Measurements from ENCODE around the gene CAMKK2. TPM values are rescaled to one million over a fixed set of nuclear protein-coding genes. Genes with fewer than 3 reads are reported as not detected.

CAMKK2 gene
- total RNA-seq, 1 donor from 2014 or later, result 13.3 TPM

GRCh38 chr12:121295746-121296617 is 527 bp downstream of the CAMKK2 start:
- Histone ChIP-seq H3K4me3 (peak overlapping the region; percentile 96), H3K36me3 (peaks cover 11% of the 10 kb centered on the region), H3K27me3 (ENCODE audit: low read depth) (no peaks in the 10 kb centered on the region), H3K9me3 (replicated peaks) (no peaks in the 10 kb centered on the region), H3K4me1 (peaks cover 46% of the 10 kb centered on the region), H3K27ac (replicated peaks) (peak overlapping the region; percentile 96)
- intact Hi-C loops (cut with micrococcal nuclease), result no loop called here
- TF ChIP-seq, protein P1, sequence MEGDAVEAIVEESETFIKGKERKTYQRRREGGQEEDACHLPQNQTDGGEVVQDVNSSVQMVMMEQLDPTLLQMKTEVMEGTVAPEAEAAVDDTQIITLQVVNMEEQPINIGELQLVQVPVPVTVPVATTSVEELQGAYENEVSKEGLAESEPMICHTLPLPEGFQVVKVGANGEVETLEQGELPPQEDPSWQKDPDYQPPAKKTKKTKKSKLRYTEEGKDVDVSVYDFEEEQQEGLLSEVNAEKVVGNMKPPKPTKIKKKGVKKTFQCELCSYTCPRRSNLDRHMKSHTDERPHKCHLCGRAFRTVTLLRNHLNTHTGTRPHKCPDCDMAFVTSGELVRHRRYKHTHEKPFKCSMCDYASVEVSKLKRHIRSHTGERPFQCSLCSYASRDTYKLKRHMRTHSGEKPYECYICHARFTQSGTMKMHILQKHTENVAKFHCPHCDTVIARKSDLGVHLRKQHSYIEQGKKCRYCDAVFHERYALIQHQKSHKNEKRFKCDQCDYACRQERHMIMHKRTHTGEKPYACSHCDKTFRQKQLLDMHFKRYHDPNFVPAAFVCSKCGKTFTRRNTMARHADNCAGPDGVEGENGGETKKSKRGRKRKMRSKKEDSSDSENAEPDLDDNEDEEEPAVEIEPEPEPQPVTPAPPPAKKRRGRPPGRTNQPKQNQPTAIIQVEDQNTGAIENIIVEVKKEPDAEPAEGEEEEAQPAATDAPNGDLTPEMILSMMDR (IDR thresholded peaks at IDR 0.05; ENCODE audit: borderline replicate concordance), result no peak
- peak; percentile 41 for DNase-seq

DNA sequence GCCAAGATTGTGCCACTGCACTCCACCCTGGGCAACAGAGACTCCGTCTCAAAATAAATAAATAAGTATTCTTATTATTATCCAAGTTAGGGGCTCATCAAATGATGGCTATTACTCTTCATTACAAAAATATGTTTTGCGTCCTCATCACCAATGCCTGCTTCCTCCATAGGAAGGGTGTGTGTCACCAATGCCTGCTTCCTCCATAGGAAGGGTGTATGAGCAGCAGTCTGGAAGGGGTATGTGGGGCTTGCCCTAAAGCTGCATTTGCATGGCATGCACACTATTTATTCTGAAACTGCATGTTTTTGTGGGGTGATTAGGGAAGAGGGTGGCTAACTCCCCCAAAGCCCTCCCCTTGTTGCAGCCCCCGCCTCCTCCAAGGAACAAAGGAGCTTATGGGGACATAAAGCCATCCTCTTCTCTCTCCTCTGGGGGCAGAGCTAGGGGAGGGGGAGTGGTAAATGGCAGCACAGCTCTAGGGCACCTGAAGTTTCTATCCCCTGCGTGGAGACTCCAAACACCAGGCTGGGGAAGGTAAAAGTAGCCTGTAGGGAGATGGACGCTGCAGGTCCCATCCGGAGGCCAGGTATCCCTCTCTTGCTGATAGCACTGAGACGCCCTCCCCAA is 1.3 kb downstream of the CAMKK2 start:
- DNase-seq, result no peak
- TF ChIP-seq, protein P1 (IDR thresholded peaks at IDR 0.05; ENCODE audit: borderline replicate concordance), result no peak
- H3K9me3 ChIP-seq (replicated peaks), result no peaks in the 10 kb centered on the region
- H3K27me3 ChIP-seq (ENCODE audit: low read depth), result no peaks in the 10 kb centered on the region
- H3K27ac ChIP-seq (replicated peaks), result peak overlapping the region; percentile 96
- intact Hi-C loops (cut with micrococcal nuclease), result no loop called here
- H3K4me3 ChIP-seq, result peak overlapping the region; percentile 96
- peaks cover 48% of the 10 kb centered on the region for H3K4me1 ChIP-seq
- H3K36me3 ChIP-seq, result peaks cover 11% of the 10 kb centered on the region

DNA sequence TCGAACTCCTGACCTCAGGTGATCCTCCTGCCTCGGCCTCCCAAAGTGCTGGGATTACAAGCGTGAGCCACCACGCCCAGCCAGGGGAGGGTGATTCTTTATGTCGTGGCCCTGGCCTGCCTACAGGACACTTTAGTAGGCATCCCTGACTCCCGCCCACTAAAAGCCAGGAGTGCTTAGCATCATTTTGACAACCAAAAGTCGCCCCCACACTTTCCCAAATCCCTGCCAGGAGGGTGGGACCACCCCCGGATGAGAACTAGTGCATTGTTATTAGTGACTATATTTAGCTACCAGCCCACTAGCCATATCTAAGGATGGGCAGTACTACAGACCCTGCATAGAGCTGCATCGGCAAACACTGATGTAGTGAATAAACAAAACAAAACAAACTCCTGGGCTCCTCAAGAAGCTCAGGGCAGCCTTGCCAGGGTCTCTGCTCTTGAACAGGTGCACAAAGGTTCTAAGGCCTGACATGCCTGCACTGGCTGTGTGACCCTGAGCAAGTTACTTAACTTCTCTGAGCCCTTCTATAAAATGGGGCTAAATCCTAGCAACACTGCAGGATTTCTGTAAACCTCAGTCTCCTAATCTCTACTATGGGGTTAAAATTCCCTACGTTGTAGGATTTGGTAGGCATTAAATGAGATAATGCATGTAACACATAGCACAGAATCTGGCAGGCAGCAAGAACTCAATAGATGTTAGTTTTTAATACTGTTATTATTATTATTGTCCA is 2.2 kb downstream of the CAMKK2 start:
- Histone ChIP-seq H3K36me3 (peaks cover 11% of the 10 kb centered on the region), H3K9me3 (replicated peaks) (no peaks in the 10 kb centered on the region), H3K4me1 (peaks cover 57% of the 10 kb centered on the region), H3K27me3 (ENCODE audit: low read depth) (no peaks in the 10 kb centered on the region), H3K27ac (replicated peaks) (no peak overlapping the region), H3K4me3 (peak overlapping the region; percentile 96)
- no peak for DNase-seq
- TF ChIP-seq, protein P1 (IDR thresholded peaks at IDR 0.05; ENCODE audit: borderline replicate concordance), result no peak
- intact Hi-C loops (cut with micrococcal nuclease), result no loop called here

DNA sequence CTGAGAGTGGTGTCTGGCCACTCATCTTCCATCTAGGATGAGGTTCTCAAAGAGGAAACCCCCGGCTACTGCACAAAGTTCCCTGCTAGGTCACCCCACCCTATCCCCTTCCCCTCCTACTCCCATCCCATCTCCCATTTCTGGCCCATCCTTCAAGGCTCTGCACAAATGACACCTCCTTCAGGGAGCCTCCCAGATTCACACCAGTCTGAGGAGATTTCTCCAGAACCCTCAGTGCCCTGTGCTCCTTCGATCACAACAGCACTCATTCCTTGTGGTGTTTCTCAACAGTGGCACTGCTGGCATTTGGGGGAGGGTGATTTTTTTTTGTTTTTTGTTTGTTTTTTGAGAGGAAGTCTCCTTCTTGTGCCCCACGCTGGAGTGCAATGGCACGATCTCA is 2.9 kb downstream of the CAMKK2 start:
- intact Hi-C loops (cut with micrococcal nuclease), result no loop called here
- peaks cover 11% of the 10 kb centered on the region for H3K36me3 ChIP-seq

GRCh38 chr12:121290410-121290809 is 6.1 kb downstream of the CAMKK2 start:
- DNase-seq, result no peak
- no peak overlapping the region for H3K4me3 ChIP-seq
- H3K27ac ChIP-seq (replicated peaks), result peak overlapping the region; percentile 57
- peaks cover 58% of the 10 kb centered on the region for H3K4me1 ChIP-seq
- TF ChIP-seq, protein P1 (IDR thresholded peaks at IDR 0.05; ENCODE audit: borderline replicate concordance), result no peak
- no peaks in the 10 kb centered on the region for H3K27me3 ChIP-seq (ENCODE audit: low read depth)
- no peaks in the 10 kb centered on the region for H3K9me3 ChIP-seq (replicated peaks)
- intact Hi-C loops (cut with micrococcal nuclease), result no loop called here
- H3K36me3 ChIP-seq, result peaks cover 11% of the 10 kb centered on the region

More for the DNA sequence above, 2.9 kb downstream of the CAMKK2 start:
- TF ChIP-seq, protein P1 (IDR thresholded peaks at IDR 0.05; ENCODE audit: borderline replicate concordance), result no peak
- Histone ChIP-seq H3K9me3 (replicated peaks) (no peaks in the 10 kb centered on the region), H3K4me1 (peaks cover 64% of the 10 kb centered on the region), H3K4me3 (no peak overlapping the region), H3K27ac (replicated peaks) (no peak overlapping the region), H3K27me3 (ENCODE audit: low read depth) (no peaks in the 10 kb centered on the region)
- DNase-seq, result no peak
